ENCODE results near the gene SRSF8. TPM values are rescaled to one million over a fixed set of nuclear protein-coding genes. Genes with fewer than 3 reads are reported as not detected.

Gene SRSF8
- total and polyA plus RNA-seq, 9 of the 15 experiments (the other 6 are each of a cell fraction or from before 2014, with no cell fraction given): 18.0 to 53.4 (median 27.9) TPM

DNA sequence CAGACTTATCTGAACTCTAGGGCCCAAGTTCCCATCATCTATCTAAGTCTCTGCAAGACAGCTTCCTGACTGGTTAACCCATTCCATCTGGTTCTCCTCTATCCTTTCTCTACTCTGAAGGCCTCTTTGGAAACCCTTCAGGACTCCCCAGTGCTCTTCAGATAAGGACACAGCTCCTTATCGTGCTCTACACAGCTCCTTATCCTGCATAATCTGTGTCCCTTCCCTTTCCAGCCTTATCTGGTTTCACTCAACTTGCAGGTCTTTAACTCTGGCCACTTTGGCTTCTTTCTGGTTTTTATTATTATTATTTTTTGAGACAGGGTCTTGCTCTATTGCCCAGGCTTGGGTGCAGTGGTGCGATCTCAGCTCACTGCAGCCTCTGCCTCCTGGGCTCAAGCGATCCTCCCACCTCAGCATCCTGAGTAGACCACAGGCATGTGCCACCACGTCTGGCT is 33.5 kb downstream of the SRSF8 start (continued):
- TF ChIP-seq GTF3C2 (IDR thresholded peaks at IDR 0.05; ENCODE audit: borderline replicate concordance, extremely low read depth, insufficient read length) (no peak), VEZF1 (CRISPR knock-in tag; IDR thresholded peaks at IDR 0.05) (peak; percentile 52; the same call in 1 of the 2 replicates), ZNF57 (CRISPR knock-in tag; IDR thresholded peaks at IDR 0.05) (no peak), ZNF175 (CRISPR knock-in tag; IDR thresholded peaks at IDR 0.05; ENCODE audit: low read depth) (0 out of 2 replicates have a peak, but pooled peaks have one; percentile 76), PBX2 (CRISPR knock-in tag; IDR thresholded peaks at IDR 0.05; ENCODE audit: low read depth) (no peak), PBX2 (tag; conservative IDR thresholded peaks at IDR 0.05; ENCODE audit: low read depth) (peak; percentile 68), ZNF165 (CRISPR knock-in tag; IDR thresholded peaks at IDR 0.05; ENCODE audit: borderline replicate concordance) (no peak), KDM5B (IDR thresholded peaks at IDR 0.05; ENCODE audit: insufficient replicate concordance, low read depth, low read length) (no peak), ARHGAP35 (IDR thresholded peaks at IDR 0.05; ENCODE audit: partially characterized antibody) (no peak), PHB2 (IDR thresholded peaks at IDR 0.05; ENCODE audit: low read depth) (peak; percentile 86), RCOR1 (IDR thresholded peaks at IDR 0.05; ENCODE audit: borderline replicate concordance in 1 of 2, low read depth in 2 of 2, low read length in 2 of 2) (peak in 1 of 2 experiments; percentile 94; a peak in 3 of 4 replicates), CBFA2T3 (IDR thresholded peaks at IDR 0.05) (peak; percentile 98), ZNF76 (CRISPR knock-in tag; IDR thresholded peaks at IDR 0.05; ENCODE audit: borderline replicate concordance) (no peak), ZBTB5 (IDR thresholded peaks at IDR 0.05) (no peak), TGIF2 (CRISPR knock-in tag; IDR thresholded peaks at IDR 0.05) (no peak), HNRNPL (IDR thresholded peaks at IDR 0.05; ENCODE audit: low read depth, low read length) (no peak)
- TF ChIP-seq, protein P1, sequence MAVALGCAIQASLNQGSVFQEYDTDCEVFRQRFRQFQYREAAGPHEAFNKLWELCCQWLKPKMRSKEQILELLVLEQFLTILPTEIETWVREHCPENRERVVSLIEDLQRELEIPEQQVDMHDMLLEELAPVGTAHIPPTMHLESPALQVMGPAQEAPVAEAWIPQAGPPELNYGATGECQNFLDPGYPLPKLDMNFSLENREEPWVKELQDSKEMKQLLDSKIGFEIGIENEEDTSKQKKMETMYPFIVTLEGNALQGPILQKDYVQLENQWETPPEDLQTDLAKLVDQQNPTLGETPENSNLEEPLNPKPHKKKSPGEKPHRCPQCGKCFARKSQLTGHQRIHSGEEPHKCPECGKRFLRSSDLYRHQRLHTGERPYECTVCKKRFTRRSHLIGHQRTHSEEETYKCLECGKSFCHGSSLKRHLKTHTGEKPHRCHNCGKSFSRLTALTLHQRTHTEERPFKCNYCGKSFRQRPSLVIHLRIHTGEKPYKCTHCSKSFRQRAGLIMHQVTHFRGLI (CRISPR knock-in tag; IDR thresholded peaks at IDR 0.05): peak; percentile 59; the same call in 1 of the 2 replicates
